Fibroblast of skin of back (primary cell): ENCODE results near the gene ACLY.
A peak's percentile ranks its signal among the peaks of the same experiment; 100 is the strongest.
"Not testable (repeated sequence)": the region's sequence is repeated elsewhere in the genome, so short reads cannot be mapped to it uniquely, and the experiment has no call there.

Experiments
- DNase-seq: peaks from one replicate; pipeline ENCODE4 v3.0.0-alpha.2; 2013

The ACLY gene

DNA sequence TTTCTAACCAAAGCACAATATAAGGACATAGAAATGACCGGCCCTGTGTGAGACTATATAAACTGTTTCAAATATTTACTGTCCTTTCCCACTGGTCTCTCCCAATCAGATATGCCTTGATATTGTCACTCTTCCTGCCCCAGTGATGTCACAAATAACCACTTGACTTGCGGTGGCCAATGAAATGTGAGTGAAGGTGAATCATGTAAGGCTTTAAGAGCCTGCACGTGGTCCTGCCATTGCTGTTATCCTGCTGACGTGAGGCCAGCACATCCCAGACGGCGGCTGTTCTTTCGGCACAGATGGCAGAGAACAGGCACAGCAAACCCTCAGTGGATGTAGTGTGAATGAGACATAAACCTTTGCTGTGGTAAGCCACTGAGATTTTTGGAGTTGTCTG is 48.1 kb downstream of the ACLY start:
- no peak for DNase-seq

- no peak for DNase-seq
Observed at GRCh38 chr17:41870097-41870496, 48.7 kb downstream of the ACLY start.

DNA sequence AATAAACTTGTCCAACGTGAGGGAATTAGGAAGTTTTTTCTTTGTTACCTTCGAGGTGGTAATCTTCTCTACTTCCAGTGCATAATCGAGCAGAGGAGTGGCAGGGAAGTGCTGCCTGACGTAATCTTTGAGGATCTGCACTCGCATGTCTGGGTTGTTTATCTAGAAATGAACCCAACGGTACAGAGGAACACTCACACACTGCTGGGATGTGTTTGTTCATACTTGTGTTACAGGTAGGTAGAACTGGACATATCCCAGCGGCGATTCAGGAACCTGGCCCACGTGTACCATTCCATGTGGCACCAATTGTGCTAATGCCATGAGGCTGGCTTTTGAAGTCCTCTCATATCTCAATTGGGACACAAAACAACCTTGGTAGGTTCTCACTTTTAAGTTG is 49.3 kb downstream of the ACLY start:
- no peak for DNase-seq

DNA sequence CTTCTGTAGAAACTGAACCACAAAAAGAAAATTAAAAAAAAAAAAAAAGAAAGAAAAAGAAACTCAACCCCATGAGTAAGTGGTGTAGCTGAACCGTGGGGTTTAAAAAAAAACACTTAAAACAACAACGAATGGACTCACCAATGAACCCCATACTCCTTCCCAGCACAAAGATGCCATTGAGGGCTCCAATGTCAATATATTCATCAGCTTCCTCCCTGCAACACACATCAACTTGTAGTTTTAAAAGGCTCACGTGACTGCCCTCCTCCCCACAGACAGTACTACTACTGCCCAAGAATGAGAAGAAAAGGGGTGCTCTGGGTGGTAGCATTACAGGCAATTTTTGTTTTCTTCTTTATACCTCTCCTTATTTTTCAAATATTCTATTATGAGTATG is 50.2 kb downstream of the ACLY start:
- DNase-seq, result no peak

GRCh38 chr17:41865596-41865893 is 53.2 kb downstream of the ACLY start:
- no peak for DNase-seq

GRCh38 chr17:41864836-41865595 is 53.7 kb downstream of the ACLY start, which contains the start of gene KLHL11:
Gene KLHL11 (minus strand): TSS chr17:41865423. CDS start chr17:41865370, 53 bp downstream.
- peak; percentile 91 for DNase-seq

GRCh38 chr17:41864498-41864835 is 54.3 kb downstream of the ACLY start:
- no peak for DNase-seq

DNA sequence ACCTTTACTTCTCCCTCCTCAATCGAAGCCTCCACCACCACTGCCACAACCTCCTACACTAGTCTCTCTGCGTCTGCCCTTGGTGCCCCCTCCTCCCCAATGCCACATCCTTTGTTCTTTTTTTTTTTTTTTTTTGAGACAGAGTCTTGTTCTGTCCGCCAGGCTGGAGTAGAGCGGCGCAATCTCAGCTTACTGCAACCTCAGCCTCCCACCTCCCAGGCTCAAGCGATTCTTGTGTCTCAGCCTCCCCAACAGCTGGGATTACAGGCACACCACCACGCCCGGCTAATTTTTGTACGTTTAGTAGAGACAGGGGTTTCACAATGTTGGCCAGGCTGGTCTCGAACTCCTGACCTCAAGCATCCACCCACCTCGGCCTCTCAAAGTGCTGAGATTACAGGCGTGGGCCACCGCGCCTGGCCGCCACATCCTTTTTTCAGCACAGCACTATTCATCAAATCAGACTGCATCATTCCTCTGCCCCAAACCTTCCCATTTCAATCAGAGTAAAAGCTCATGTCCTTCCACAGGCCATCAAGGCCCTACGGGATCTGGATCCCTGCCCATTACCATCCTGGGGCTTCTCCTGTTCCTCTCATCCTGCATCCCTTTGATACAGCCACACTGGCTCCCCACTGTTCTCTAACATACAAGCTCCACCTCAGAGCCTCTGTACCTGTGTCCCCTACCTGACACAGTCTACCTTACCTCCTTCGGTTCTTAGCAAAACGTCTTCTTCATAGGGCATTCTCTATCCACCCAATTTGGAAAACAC is 55.5 kb downstream of the ACLY start:
- no peak for DNase-seq

- DNase-seq, result no peak
Observed at GRCh38 chr17:41860254-41860931, 58.4 kb downstream of the ACLY start.

GRCh38 chr17:41851382-41851781 is 67.4 kb downstream of the ACLY start:
- DNase-seq, result not testable (repeated sequence)

DNA sequence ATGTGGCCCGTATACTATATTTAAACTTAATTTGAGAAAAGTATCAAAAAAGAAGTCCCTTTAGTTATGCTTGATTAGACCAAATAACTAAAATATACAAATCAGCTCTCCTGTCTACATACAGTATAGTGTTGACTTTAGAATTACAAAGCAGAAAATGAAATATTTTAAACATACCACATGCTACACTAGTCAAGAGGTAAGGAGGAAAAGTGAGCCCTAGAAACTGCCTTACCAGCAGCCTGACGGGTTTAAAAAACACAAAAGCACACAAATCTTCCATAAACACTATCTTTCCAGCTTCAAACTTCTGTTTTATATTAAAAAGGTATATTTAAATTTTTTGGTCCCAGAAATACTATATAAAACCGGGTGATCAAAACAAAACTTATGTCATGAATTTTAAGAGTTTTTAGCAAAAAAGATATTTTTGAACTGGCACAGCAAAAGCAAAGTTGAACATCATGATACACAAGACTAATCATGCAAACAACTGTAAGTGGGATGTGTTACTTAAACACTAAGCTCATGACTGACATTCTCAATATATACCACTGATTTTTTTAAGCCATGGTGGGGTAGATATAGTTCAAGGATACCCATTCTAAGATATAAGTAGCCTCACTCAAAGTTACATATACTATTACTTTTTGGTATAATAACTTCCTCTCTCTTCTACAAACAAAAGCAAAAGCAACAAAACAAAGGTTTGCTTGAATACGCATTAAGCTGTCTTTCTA is 69.3 kb downstream of the ACLY start:
- no peak for DNase-seq

DNA sequence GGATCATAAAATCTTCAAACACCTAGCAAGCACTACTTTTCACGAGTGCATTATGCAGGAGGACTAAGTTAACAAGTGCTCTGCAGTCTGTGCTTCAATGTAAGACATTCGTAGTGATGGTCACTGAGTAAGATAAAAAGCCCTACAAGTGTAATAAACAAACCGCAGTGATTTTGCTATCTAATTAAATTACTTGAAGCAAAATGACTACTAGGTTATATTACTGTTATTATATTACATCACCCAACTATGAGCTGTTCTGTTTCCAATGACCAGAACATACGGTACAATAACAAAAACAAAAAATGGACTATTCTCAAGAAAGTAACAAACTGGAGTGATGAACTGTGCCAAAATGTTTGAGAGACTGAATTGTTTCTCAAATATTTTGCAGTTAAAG is 70.0 kb downstream of the ACLY start:
- no peak for DNase-seq

DNA sequence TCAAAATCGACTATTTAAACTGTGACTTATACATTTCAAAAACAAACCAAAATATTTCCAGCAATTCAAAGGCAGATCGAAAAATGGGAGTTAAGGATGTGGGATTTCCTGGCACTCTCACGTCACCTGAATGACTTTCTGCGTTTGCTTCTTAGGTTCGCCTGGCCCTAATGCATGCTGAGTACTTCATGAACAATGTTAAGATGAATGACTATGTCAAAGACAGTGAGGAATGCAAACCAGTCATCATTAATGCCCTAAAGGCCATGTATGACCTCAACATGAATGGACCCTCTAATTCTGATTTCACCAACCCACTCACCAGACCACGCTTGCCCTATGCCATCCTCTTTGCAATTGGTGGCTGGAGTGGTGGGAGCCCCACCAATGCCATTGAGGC is 73.8 kb downstream of the ACLY start:
- no peak for DNase-seq

DNA sequence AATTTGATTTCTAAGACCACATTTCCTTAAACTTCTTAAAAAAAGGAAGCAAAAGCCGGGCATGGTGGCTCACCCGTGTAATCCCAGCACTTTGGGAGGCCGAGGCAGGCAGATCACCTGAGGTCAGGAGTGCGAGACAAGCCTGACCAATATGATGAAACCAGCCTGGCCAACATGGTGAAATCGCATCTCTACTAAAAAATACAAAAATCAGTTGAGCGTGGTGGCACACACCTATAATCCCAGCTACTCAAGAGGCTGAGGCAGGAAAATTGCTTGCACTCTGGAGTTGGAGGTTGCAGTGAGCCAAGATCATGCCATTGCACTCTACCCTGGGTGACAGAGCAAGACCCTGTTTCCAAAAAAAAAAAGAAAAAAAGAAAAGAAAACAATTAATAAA is 78.0 kb downstream of the ACLY start:
- not testable (repeated sequence) for DNase-seq

DNA sequence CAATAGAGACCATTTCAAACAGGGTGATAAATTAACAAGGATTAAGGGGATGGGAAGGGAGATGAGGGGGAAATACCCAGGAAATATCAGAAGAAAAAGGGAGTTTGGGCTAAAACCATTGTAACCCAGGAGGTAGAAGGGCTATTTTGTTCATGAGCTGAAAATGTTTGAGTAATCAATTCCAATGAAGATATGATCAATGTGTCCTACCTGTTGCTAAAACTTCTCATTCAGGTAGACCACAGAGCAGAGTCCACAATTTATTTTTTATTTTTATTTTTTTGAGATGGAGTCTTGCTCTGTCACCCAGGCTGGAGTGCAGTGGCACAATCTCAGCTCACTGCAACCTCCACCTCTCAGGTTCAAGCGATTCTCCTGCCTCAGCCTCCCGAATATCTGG is 79.3 kb downstream of the ACLY start:
- not testable (repeated sequence) for DNase-seq

GRCh38 chr17:41837761-41838538 is 80.8 kb downstream of the ACLY start, which contains the start of gene KLHL10:
Gene KLHL10 (plus strand): TSS chr17:41837825. CDS start chr17:41837933, 108 bp downstream.
- no peak for DNase-seq

GRCh38 chr17:41836550-41837196 is 82.1 kb downstream of the ACLY start:
- peak; percentile 28 for DNase-seq

DNA sequence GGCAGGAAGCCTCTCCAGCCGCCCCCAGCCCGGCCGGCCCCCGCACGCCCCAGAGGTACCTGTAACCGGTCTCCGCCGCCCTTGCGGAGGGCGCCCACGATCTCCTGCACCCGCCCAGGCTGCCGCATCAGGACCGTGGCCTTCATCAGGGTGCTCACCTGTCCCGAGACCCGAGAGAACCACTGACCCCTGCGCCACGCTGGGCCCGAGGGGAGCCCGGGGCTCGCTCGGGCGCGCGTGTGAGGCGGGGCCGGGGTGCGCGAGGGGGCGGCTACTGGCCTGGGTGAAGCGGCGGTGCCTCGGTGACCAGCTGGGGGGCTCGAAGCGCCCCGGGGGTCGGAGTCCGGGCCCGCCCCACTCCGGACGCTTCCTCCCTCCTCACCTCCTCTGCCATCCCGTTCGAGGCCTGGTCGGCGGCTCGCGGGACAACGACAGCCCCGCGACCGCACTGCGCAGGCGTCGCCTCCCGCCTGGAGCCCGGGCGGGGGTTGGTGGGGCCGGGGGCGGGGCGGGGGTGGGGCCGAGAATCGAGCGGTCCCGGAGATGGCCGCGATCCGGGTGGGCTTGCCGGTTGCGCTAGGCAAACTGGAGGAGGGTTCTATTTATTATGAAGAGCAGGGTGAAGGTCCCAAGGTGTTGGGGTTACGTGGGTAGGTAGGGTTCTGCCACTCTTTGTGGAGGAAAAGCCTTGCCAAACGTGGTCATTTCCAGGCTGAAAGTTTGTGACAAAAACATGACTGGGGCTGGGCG is 82.8 kb downstream of the ACLY start, which contains the start of gene NT5C3B:
Gene NT5C3B, minus strand, starts transcription at position 433 of the 750 bp plus-strand sequence. Its CDS starts 39 bp downstream, at position 394.
- peak; percentile 67 for DNase-seq

GRCh38 chr17:41835214-41835799 is 83.4 kb downstream of the ACLY start:
- no peak for DNase-seq

- not testable (repeated sequence) for DNase-seq
Observed at GRCh38 chr17:41829961-41830360, 88.8 kb downstream of the ACLY start.
